Stimulated activated CD4-positive, alpha-beta T cell treated with anti-CD3 and anti-CD28 coated beads, Interleukin-4, amount 100 ng/mL, for 24 hours (primary cell): Measurements from ENCODE around the gene PLEKHA5.
"Not testable (repeated sequence)": the region's sequence is repeated elsewhere in the genome, so short reads cannot be mapped to it uniquely, and the experiment has no call there.

Source experiments
- DNase-seq: peaks from one replicate; pipeline ENCODE4 v3.0.0-alpha.2; 2020

Gene PLEKHA5

DNA sequence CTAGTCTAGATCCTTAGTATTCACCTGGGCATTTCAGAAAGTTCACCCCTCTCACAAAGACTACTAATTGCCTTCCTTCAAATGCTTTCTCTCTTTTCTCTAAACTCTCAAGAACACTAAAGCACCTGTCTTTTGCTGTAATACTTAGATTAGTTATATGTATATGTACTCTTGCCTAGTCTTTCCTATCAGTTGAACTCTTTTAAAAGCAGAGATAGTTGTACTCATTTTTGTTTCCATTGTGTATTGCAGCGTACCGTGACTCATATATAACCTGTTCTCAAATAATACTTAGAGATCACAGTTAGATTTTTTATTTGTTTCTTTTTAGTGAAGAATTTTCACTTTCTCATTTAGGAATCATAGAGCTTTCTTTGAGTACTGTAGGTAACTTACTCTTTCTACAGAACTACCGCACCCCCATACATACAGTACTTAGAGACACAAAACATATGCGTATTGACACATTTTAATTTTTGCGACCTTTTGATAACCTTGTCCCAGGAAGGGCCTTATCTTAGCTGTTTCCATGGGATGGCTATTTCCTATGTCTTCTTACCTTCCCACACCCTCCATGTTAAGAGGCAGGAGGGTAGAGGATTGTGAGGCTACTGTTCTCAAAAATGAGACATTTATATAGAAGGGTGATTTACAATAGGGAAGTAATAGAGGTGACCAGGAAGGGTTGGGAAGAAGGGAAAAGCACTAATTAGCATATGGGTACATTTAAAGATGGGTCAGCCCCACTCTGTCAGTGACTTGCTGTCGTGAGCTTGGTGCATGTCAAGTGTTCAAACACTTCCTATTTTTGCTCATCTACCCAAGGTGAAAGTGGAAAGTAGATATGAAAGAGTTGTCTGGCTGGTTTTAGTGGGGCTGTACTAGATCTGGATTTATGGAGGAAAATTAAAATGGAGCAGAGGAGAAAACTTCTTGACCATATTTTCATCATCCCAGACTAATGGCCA lies 74.3 kb downstream of the PLEKHA5 start:
- no peak for DNase-seq

DNA sequence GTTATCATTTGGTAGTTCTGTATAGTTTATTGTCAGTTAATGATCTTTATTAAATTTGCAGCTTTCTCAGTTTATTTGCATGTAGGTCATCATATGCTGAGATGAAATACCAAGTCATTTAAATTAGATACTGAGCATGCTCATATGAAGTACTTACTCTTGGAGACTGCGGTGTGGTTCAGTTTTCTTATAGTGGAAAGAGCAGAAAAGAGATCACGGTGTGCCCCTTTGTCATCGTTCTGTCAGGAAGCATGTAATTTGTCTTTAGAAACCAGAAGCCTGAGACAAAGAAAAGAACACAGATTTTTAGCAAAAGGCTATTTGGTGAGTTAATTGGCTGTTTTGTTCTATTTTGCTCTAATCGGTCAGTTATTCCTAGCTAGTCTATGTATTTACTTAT lies 75.6 kb downstream of the PLEKHA5 start:
- no peak for DNase-seq

DNA sequence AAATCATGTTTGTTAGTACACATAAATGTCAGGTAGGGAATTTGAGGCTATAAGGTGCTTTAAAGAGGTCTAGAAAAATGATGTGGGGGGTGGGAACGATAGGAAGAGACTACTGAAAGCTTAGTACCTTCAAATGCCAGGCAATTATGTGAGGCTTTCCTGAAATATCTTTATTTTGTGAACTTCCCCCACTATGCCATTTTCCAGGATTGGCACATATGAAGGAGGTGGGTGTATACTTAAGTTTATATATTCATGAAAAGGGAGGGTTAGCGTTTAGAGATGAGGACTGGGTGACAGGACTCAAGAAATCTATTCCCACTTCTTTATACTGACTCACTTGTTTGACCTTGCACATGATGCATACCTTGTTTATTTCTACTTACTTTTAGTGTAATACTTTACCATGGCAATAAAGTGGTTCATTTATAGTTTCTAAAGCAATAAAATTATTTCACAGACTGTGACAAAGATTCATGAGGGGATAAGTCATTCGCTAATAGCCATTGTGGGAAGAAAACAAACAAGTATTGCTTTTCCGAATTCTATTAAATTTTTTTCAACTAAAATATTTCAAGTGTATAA lies 77.1 kb downstream of the PLEKHA5 start:
- DNase-seq: no peak

DNA sequence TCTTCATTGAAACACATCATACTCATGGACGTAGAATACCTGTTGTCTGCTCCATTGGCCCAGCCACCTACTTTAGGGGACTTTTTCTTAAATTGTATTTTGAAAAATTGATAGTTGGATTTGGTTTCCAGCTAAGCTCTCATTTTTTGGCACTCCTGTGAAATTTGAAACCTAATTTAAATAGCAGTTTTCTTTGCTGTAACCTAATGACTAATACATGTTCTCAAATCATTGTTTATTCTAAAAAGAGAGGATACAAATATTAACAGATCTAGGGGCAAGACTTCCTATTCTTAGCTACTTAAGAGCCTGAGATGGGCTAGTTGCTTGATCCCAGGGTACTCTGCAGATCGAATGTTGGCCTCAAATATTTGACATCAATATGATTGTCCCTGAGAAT lies 78.9 kb downstream of the PLEKHA5 start:
- DNase-seq: no peak

DNA sequence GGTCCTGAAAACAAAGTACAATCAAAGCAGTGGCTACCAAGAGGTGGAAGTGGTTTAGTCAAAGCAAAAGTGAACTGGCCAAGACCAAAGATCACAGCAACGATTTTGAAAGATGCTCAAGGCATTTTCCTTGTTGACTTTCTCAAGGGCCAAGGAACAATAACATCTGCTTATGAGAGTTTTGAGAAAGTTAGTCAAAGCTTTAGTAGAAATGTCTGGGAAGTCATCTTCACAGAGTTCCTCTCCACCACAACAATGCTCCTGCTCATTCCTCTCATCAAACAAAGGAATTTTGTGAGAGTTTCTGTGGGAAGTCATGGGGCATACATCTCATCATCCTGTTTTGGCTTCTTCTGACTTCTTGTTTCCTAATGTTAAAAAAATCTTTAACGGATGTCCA lies 80.1 kb downstream of the PLEKHA5 start:
- no peak for DNase-seq

DNA sequence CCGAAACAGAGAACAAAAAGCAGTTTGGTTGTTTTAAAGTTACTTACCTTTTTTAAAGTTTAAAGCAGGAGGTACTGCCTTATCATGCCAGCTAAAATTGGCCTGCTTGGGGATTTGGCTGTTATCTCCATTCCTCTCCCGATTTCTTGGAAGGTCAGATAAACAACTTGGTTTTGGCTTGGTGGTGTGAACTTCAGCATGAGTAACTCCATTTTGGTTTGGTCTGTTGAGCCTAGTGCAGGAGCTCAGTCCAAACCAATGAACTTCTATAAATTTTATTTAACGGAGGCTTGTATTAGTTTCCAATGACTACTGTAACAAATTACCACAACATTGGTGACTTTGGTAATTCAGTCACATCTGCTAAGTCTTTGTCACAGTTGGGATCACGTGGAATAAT lies 82.3 kb downstream of the PLEKHA5 start:
- no peak for DNase-seq

DNA sequence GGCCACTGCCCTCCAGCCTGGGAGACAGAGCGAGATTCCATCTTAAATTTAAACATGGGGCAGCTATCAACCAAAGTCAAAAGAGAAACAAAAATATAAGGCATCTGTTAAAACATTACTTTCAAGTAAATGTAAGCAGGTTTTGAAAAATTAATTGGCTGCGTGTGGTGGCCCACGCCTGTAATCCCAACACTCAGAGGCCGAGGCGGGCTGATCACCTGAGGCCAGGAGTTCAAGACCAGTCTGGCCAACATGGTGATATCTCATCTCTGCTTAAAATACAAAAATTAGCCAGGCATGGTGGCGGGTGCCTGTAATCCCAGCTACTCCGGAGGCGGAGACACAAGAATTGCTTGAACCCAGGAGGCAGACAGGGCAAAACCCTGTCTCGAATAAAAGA lies 82.7 kb downstream of the PLEKHA5 start:
- DNase-seq: no peak

DNA sequence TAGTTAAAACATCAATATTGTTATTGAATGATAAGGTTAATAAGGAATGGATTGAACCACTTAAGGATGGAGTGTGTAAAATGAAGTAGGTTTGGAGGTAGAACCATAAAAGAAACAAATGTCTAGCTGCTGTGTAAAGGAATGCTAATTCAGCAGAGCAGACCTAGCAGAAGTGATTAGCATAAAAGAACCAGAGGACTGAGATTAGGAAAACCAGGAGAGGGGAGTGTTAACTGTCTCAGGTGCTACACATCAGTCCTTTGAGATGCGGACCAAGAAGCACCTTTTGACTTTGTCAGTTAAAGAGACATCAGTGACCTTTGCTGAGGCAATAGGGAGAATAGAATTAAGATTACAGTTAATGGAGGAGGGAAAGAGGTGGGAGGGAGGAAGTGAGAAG lies 84.5 kb downstream of the PLEKHA5 start:
- no peak for DNase-seq

DNA sequence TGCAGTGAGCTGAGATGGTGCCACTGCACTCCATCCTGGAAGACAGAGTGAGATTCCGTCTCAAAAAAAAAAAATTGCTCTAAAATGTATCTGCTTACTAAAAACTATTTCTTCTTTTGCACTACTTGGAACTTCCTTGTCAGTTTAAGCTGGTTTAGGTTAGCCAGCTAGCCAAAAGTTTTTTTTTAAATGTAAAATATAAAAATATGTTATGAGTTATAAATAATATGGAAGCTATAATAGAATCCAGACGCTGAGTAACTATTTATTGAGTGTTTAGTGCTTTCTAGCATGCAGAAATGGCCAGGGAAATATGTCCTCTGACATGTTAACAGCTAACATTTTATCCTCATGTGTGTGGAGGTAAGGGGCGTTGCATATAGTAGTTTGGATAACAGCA lies 85.6 kb downstream of the PLEKHA5 start:
- DNase-seq: no peak

DNA sequence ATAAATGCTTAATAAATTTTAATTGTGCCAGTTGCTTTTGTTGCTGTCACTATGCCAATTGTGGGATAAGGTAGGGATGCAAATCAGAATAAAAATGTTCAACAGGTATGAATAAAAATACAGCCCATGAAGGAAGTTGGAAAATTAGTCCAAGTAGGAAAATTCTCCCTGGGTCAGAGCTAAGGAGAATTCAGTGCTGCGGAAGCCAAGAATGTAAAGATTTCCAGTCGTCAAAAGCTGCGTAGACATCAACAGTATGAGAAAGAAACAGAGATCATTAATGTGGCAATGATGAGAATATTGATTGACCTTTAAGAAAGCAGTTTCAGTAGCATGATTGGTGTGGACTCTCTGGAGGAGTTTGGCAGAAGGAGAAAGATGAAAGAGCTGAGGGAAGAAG lies 87.9 kb downstream of the PLEKHA5 start:
- no peak for DNase-seq

DNA sequence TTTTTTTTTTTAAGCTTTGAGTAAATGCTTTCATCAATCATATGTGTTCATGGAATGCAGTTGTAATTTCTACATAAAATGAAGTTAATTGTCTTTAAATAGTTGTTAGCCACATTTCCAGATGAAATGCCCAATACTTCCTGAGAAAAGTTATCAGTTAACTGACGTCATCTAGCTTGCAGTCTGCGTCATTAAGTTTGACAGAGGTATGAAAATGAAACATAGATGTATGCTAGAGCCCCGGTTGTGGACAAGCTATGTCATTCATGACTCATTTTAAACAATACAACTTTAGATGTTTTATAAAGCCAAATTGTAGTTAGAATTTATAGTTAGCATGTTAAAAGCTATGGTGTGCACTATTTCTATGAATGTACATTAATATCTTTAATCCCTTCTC lies 90.7 kb downstream of the PLEKHA5 start:
- DNase-seq: no peak

DNA sequence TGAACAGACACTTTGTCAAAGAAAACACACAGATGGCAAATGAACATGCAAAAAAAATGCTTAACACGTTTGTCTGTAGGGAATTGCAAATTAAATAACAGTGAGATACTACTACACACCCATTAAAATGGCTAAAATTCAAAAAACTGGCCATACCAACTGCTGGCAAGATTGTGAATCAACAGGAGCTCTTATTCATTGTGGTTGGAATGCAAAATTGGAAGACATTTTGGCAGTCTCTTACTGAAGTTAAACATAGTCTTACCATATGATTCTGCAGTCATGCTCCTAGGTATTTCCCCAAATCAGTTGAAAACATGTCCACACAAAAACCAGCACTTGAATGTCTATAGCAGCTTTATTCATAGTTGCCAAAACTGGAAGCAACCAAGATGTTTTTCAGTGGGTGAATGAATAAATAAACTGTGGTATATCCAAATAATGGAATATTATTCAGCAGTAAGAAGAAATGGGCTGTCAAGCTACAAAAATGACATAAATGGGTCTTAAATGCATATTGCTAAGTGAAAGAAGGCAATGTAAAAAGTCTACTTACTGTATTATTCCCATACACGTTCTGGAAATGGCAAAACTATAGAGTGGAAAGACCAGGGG lies 91.4 kb downstream of the PLEKHA5 start:
- no peak for DNase-seq

DNA sequence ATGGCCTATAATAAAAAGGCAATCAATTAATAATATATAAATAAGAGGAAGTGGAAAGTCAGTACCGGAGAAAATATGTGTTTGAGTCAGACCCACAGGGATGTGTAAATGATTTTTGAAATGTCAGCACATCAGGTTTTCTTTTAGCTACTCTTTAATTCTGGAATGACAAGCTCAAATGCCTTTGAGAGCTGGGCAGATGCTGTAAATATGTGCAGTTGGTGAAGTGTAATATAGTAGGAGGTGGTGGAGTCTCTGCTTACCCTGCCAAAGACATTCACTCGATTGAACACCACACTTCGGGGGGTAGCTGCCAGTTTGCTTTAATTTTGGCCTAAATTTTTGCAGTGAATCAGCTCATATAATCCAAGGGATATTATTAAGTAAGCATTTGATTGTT lies 93.0 kb downstream of the PLEKHA5 start:
- no peak for DNase-seq

DNA sequence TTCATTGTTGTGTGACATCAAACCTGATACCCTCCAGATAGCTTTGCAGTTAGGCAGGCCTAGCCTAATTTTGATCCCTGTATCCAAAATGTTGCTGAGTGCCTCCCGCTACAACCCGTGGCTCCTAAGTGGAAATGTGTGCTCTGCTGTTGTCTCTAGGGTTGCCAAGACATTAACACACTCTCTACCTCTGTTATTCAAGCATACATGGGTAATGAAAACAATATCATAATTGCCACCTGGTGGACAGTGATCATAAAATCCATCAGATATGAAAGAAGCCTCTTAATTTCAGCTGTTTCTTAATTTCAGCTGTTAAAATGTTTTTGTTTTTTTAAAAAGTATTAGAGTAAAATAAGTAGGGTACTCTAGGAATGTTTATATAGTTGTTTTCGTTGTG lies 93.5 kb downstream of the PLEKHA5 start:
- DNase-seq: no peak

DNA sequence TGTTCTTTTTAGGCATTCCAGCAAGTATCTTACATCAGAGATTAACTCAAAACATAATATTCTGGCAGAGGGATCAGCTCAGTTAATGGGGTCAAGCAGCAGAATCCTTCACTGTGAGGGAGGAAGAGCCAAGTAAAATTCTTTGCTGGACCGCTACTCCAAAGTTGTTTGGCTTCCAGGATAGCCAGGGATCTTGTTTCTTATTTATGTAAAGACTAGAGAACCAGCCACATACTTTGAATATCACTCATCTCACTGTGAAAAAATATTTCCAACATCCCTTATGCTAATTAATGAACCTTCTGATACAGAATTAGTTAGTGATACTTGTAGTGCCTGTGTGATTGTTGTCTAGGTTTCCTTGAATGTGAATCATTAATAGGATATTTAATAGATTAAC lies 94.2 kb downstream of the PLEKHA5 start:
- DNase-seq: no peak

DNA sequence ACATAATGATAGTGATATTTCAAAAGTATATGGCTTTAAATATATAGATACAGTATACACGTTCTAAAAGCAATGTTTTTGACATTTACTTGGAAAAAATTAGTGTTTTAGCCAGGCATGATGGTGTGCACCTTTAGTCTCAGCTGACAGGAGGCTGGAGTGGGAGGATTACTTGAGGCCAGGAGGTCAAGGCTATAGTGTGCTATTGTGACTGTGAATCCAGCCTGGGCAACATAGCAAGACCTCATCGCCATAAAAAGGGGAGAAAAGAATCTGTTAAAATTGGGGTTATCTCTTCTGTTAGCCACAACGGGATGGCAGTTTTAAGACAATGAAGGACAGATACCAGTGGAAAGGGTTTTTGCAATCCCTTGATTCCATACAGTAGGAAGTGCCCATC lies 95.2 kb downstream of the PLEKHA5 start:
- DNase-seq: no peak

DNA sequence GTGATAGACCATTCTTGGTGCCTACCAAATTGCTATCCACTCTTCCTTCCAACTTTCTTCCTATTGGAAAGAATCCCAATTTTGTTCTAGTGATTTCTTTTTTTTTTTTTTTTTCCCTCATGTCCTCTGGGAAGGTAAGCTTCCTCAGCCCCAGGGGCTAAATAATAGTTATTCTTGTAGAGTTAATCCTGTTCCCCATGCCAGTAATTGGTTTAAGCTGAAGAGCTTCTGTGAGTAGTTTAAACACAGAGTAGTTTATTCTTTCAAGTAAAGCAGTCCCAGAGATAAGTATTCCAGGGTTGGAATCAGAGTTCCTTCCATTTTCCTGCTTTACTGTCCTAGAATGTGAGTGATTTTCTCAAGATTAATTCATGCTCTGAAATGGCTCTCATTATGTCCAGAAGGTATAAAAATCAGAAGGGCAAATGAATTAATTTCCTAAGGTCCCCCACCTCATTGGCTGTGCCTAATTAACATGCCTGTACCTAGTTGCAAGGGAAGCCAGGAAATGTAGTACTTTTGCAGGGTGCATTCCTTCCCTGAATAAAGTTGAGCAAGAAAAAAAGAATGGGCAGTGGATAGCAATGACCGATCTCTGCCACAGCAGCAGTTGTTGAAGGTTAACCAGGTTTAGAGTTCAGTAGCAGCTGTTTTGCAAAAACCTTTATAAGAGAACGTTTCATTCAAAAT lies 97.8 kb downstream of the PLEKHA5 start:
- DNase-seq: no peak

DNA sequence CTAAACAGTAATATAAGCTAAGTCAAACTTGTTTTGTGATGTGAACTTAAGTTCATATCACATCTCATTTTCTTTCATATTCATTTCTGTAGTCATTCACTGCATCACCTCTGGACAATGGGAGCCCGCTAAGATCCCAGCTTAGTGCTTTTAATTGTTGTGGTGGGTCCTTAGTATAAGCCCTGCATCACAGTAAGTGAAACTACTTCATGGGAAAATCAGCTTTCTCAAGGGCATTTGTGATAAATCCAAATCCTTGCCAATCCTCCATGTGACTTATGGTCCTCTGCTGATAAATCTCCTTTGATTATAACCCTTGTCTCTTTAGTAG lies 98.3 kb downstream of the PLEKHA5 start:
- DNase-seq: no peak

DNA sequence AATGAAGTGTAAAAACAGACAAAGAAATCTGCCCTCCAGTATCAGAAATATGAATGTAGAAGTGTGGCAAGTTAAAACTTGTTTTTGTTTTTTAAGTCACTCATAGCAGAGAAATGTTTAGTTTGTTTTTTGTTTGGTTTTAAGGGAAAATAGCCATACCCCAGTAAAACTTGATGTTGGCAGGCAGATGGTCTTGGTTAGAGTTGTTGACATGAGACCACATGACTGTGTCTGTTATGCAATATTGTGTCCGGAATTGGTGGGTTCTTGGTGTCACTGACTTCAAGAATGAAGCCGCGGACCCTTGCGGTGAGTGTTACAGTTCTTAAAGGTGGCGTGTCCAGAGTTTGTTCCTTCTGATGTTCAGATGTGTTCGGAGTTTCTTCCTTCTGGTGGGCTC lies 99.5 kb downstream of the PLEKHA5 start:
- not testable (repeated sequence) for DNase-seq

DNA sequence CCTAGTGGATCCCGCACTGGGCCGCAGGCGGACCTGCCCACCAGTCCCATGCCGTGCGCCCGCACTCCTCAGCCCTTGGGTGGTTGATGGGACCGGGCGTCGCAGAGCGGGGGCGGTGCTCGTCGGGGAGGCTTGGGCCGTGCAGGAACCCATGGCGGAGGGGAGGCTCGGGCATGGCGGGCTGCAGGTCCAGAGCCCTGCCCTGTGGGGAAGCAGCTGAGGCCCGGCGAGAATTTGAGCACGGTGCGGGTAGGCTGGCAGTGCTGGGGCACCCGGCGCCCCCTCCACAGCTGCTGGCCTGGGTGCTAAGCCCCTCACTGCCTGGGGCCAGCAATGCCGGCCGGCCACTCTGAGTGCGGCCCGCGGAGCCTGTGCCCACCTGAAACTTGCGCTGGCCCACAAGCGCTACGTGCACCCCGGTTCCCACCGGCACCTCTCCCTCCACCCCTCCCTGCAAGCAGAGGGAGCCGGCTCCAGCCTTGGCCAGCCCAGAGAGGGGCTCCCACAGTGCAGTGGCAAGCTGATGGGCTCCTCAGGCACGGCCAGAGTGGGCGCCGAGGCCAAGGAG lies 100.8 kb downstream of the PLEKHA5 start:
- no peak for DNase-seq

DNA sequence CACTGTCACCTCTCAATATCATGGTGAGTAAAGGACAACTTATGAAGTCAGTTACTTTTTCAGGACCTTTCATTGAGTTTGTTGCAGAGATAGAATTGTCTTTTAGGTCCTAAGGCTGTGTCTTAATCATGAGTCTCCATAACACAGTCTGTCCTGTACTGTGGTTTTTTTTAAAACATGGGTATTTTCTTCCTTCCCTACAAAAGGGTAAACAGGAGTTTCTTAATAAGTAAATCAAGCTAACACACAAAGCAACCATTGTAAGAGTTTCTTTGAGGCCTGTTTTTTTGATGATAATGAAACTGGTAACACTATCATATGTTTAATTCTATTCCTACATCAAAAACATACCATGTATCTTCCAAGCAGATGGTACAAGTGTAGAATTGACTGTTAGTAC lies 101.4 kb downstream of the PLEKHA5 start:
- DNase-seq: no peak

DNA sequence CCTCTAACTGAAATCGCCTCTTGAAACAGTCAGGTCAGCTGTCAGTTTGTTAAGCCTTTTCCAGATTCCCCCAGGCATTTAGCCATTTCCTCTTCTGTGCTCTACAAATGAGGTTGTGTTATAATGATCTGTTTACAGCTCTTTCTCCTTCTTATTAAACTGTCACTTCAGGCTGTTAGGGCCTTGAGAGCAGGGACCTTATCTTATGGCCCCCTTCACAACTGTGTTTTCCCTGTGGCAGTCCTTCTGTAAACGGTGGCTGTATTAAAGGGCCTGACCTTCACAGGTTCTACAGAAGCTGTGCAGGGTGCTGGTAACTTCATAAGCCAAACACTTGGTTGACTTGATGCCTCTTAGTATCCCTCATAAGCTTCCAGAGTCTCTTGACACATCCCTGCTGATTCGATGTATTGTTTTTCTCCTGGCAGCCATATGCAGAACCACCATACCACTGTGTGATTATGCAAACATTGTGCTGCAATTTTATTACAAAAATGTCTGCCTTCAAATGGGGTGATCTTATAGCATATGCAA lies 104.7 kb downstream of the PLEKHA5 start:
- no peak for DNase-seq
